Keratinocyte (primary cell): ENCODE data around the gene SCAPER. TPM values are rescaled to one million over a fixed set of nuclear protein-coding genes. Genes with fewer than 3 reads are reported as not detected.

Experiments
- DNase-seq: peaks from one replicate; pipeline ENCODE4 v3.0.0-alpha.2; 2011; ENCODE audit warnings: low read depth, missing footprints, low spot score
- FAIRE-seq: peaks from 2 replicates; lab custom pipeline; 2011; peaks lifted over from hg19 to GRCh38; lab: Jason Lieb, UNC
- H2AFZ ChIP-seq: 2 replicates; pipeline ENCODE4 v1.6.0; 2012; ENCODE audit warnings: low read length, control low read depth, inconsistent platforms; ENCODE audit not compliant: control insufficient read depth
- H3K27ac ChIP-seq: 2 replicates; pipeline ENCODE4 v1.5.1; 2011; ENCODE audit warnings: low read length; ENCODE audit not compliant: control insufficient read depth, insufficient read depth
- H3K27me3 ChIP-seq: 3 replicates; pipeline ENCODE4 v1.6.0; 2011; ENCODE audit warnings: low read length; ENCODE audit not compliant: control insufficient read depth, insufficient read depth; ENCODE audit errors: extremely low read depth
- H3K36me3 ChIP-seq, 2 experiments: 2 replicates in 1 of 2; 3 replicates in 1 of 2; pipeline ENCODE4 v1.5.1; 2011; ENCODE audit warnings: low read length in 2 of 2, mild to moderate bottlenecking in 1 of 2; ENCODE audit not compliant: control insufficient read depth in 2 of 2, insufficient read depth in 2 of 2; ENCODE audit errors: extremely low read depth in 1 of 2
- H3K4me1 ChIP-seq: 3 replicates; pipeline ENCODE4 v1.5.1; 2011; ENCODE audit warnings: low read length; ENCODE audit not compliant: control insufficient read depth, insufficient read depth; ENCODE audit errors: extremely low read depth
- H3K4me2 ChIP-seq: 3 replicates; pipeline ENCODE4 v1.6.0; 2011; ENCODE audit warnings: low read depth, low read length; ENCODE audit not compliant: control insufficient read depth, insufficient read depth; ENCODE audit errors: extremely low read depth
- H3K4me3 ChIP-seq, 3 experiments: fragments of 200-600 bp in 1 of 3; sonication (generic) in 1 of 3; 2 replicates in 2 of 3; 3 replicates in 1 of 3; pipeline ENCODE4 v1.5.1; 2011 to 2016; ENCODE audit warnings: low read length in 3 of 3, mild to moderate bottlenecking in 3 of 3, control low read depth in 2 of 3, inconsistent platforms in 1 of 3, low read depth in 1 of 3, mixed read lengths in 1 of 3, mixed run types in 1 of 3, moderate library complexity in 1 of 3; ENCODE audit not compliant: control insufficient read depth in 2 of 3, insufficient read depth in 2 of 3; ENCODE audit errors: extremely low read depth in 1 of 3
- H3K79me2 ChIP-seq: 2 replicates; pipeline ENCODE4 v1.6.0; 2012; ENCODE audit warnings: low read length; ENCODE audit not compliant: control insufficient read depth, insufficient read depth
- H3K9ac ChIP-seq: 3 replicates; pipeline ENCODE4 v1.6.0; 2011; ENCODE audit warnings: low read length; ENCODE audit not compliant: control insufficient read depth, insufficient read depth; ENCODE audit errors: extremely low read depth
- H3K9me1 ChIP-seq: 3 replicates; pipeline ENCODE4 v1.6.0; 2011; ENCODE audit warnings: low read length; ENCODE audit not compliant: control insufficient read depth, insufficient read depth; ENCODE audit errors: extremely low read depth
- H3K9me3 ChIP-seq: 2 replicates; pipeline ENCODE4 v1.5.1; 2012; ENCODE audit warnings: low read depth, low read length; ENCODE audit not compliant: control insufficient read depth
- H4K20me1 ChIP-seq: 3 replicates; pipeline ENCODE4 v1.6.0; 2011; ENCODE audit warnings: low read length; ENCODE audit not compliant: control insufficient read depth, insufficient read depth; ENCODE audit errors: extremely low read depth
- EZH2 ChIP-seq: IDR thresholded peaks from one replicate; pipeline ENCODE4 v1.6.1; 2012; ENCODE audit warnings: inconsistent platforms, mild to moderate bottlenecking, low read length, moderate library complexity
- dilution Hi-C: fragments of 300-500 bp; cut with MboI; formaldehyde crosslinking; loops from one replicate; pipeline ENCODE4 v1.7.0; 2020; ENCODE audit warnings: low sequenced_read_pairs; ENCODE audit not compliant: extremely low pct_ligation_motif_present
- polyA plus RNA-seq, 5 experiments: library from polyadenylated mRNA; depleted of rRNA in 3 of 5; stranded (reverse) in 3 of 5; stranded (forward) in 1 of 5; unstranded in 1 of 5; fragments of >200 nt; gene quantifications; 1 replicate in 1 of 5; 2 replicates in 3 of 5; 3 replicates in 1 of 5; pipeline versions ENCODE4 v1.2.1 to v1.2.3, GENCODE V29; 2011 to 2012; ENCODE audit warnings: missing spikeins in 2 of 5, low read depth in 1 of 5, low replicate concordance in 1 of 5
- TF ChIP-seq, protein P1 (sequence below), 3 experiments: IDR thresholded peaks in 1 of 3; conservative IDR thresholded peaks in 1 of 3; optimal IDR thresholded peaks in 1 of 3; 2 replicates in 2 of 3; 3 replicates in 1 of 3; pipeline versions ENCODE3 to v1.5.1; 2011; ENCODE audit warnings: low read length in 3 of 3, mild to moderate bottlenecking in 3 of 3, moderate library complexity in 2 of 3, control low read depth in 1 of 3, inconsistent platforms in 1 of 3; ENCODE audit not compliant: insufficient read depth in 2 of 3; ENCODE audit errors: extremely low read depth in 1 of 3

Gene SCAPER
- polyA plus RNA-seq, 1 donor (not counting 4 experiments of a cell fraction or from before 2014, with no cell fraction given), result 5.2 TPM

DNA sequence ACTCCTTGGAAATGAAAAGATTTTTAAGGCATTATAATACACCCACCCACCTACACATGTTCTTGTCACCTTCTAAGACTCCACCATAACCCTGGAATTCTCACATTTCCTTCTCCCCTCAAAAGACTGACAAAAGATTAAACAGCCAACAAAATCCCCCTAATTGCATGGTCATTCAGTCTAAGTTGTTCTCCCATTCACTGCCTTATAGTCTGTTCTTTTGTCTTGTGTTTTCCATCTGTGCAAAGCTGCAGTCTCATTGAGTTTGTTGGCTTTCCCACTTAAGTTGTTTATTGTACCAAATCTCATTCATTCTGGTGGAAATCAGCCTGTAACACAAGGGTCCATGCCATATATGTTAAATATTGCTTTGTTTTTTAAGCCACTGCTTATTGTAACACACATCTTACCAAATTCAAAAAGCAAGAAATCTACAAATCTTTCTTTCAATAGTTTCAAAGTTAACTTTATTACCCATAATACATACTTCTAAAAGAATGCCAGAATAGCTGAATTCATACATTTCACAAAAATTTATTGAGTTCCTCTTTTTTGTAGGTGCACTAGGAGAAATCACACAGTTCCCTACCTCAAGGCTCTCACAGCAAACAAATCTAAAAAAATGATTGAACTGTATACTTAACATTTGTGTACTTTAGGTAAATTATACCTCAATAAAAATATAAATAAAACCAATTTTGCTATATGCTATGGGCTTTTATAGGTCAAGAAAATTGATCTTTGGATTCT lies 24.0 kb upstream of the SCAPER start:
- Histone ChIP-seq H3K4me2 (no peak overlapping the region), H3K4me3 (no peak overlapping the region), H3K27me3 (no peaks in the 10 kb centered on the region), H3K9me3 (no peaks in the 10 kb centered on the region), H4K20me1 (no peaks in the 10 kb centered on the region), H3K9me1 (no peaks in the 10 kb centered on the region), H3K9ac (no peak overlapping the region), H3K27ac (no peak overlapping the region), H3K79me2 (peaks cover 8% of the 10 kb centered on the region), H3K36me3 (no peaks in the 10 kb centered on the region), H2AFZ (no peak overlapping the region), H3K4me1 (peaks cover 15% of the 10 kb centered on the region)
- dilution Hi-C loops, result no loop called here
- FAIRE-seq, result no peak
- DNase-seq, result no peak
- TF ChIP-seq, protein P1, sequence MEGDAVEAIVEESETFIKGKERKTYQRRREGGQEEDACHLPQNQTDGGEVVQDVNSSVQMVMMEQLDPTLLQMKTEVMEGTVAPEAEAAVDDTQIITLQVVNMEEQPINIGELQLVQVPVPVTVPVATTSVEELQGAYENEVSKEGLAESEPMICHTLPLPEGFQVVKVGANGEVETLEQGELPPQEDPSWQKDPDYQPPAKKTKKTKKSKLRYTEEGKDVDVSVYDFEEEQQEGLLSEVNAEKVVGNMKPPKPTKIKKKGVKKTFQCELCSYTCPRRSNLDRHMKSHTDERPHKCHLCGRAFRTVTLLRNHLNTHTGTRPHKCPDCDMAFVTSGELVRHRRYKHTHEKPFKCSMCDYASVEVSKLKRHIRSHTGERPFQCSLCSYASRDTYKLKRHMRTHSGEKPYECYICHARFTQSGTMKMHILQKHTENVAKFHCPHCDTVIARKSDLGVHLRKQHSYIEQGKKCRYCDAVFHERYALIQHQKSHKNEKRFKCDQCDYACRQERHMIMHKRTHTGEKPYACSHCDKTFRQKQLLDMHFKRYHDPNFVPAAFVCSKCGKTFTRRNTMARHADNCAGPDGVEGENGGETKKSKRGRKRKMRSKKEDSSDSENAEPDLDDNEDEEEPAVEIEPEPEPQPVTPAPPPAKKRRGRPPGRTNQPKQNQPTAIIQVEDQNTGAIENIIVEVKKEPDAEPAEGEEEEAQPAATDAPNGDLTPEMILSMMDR (optimal IDR thresholded peaks at IDR 0.05 in 1 of 3, IDR thresholded peaks at IDR 0.05 in 1 of 3, conservative IDR thresholded peaks at IDR 0.05 in 1 of 3; ENCODE audit: extremely low read depth in 1 of 3, insufficient read depth in 2 of 3, low read length in 3 of 3), result no peak
- no peak for TF ChIP-seq EZH2

DNA sequence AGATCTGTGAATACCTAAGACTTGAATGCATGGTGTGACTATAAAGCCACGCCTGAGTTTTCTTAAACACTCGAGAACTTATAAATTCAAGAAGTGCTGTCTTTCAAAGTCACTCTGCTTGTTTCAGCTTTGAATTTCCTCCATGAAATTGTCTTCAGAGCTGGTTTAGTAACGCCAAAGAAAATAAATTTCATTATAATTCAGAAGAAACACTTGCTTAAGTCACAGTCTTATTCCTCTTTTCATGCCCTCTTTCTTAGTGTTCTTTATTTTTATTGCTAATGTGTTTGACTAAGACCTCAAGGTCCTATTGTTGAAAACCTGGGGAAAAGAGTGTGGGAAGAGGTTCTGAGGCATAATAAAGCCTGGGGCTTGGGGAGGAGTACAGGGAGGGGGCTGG lies 23.1 kb upstream of the SCAPER start:
- dilution Hi-C loops, result no loop called here
- Histone ChIP-seq H2AFZ (no peak overlapping the region), H3K9me3 (no peaks in the 10 kb centered on the region), H3K79me2 (peaks cover 8% of the 10 kb centered on the region), H3K9ac (no peak overlapping the region), H3K27me3 (no peaks in the 10 kb centered on the region), H3K9me1 (no peaks in the 10 kb centered on the region), H4K20me1 (no peaks in the 10 kb centered on the region), H3K4me2 (no peak overlapping the region), H3K4me3 (no peak overlapping the region), H3K36me3 (no peaks in the 10 kb centered on the region), H3K4me1 (peaks cover 15% of the 10 kb centered on the region), H3K27ac (no peak overlapping the region)
- DNase-seq (no peak), FAIRE-seq (no peak)
- TF ChIP-seq, protein P1 (optimal IDR thresholded peaks at IDR 0.05 in 1 of 3, IDR thresholded peaks at IDR 0.05 in 1 of 3, conservative IDR thresholded peaks at IDR 0.05 in 1 of 3; ENCODE audit: extremely low read depth in 1 of 3, insufficient read depth in 2 of 3, low read length in 3 of 3), result no peak
- no peak for TF ChIP-seq EZH2
